Liver (tissue), 9 donors: ENCODE results near the gene CSTA. TPM values are rescaled to one million over a fixed set of nuclear protein-coding genes. Genes with fewer than 3 reads are reported as not detected.

Source experiments
- DNase-seq: peaks from one replicate; pipeline ENCODE4 v3.0.0-alpha.2; 2017; ENCODE audit warnings: low spot score
- H3K27ac ChIP-seq, 2 donors: one replicate each; pipeline ENCODE4 v1.7.0; 2013; ENCODE audit warnings: inconsistent platforms in 2 of 2, low read length in 2 of 2, control low read depth in 1 of 2, low read depth in 1 of 2, mild to moderate bottlenecking in 1 of 2
- H3K27me3 ChIP-seq, 4 donors: one replicate each; pipeline versions ENCODE4 v1.6.1 to v1.7.0; 2013; ENCODE audit warnings: low read length in 3 of 4, inconsistent platforms in 1 of 4, mild to moderate bottlenecking in 1 of 4, moderate library complexity in 1 of 4; ENCODE audit not compliant: control insufficient read depth in 4 of 4, insufficient read depth in 4 of 4
- H3K36me3 ChIP-seq, 4 donors: one replicate each; pipeline versions ENCODE4 v1.6.1 to v1.7.0; 2013; ENCODE audit warnings: low read length in 3 of 4, mild to moderate bottlenecking in 3 of 4, low read depth in 1 of 4, moderate library complexity in 1 of 4; ENCODE audit not compliant: control insufficient read depth in 4 of 4, insufficient read depth in 3 of 4
- H3K4me1 ChIP-seq, 4 donors: one replicate each; pipeline versions ENCODE4 v1.6.1 to v1.7.0; 2013; ENCODE audit warnings: low read length in 3 of 4, mild to moderate bottlenecking in 3 of 4, moderate library complexity in 1 of 4; ENCODE audit not compliant: control insufficient read depth in 4 of 4, insufficient read depth in 4 of 4
- H3K4me3 ChIP-seq, 3 donors: one replicate each; pipeline versions ENCODE4 v1.6.1 to v1.7.0; 2013; ENCODE audit warnings: low read length in 3 of 3, control low read depth in 1 of 3, low read depth in 1 of 3, mild to moderate bottlenecking in 1 of 3
- H3K9ac ChIP-seq, 2 donors: one replicate each; pipeline ENCODE4 v1.7.0; 2013; ENCODE audit warnings: low read length in 2 of 2, mild to moderate bottlenecking in 2 of 2, moderate library complexity in 2 of 2, control low read depth in 1 of 2, low read depth in 1 of 2
- H3K9me3 ChIP-seq, 4 donors: one replicate each; pipeline versions ENCODE4 v1.6.1 to v1.7.0; 2013; ENCODE audit warnings: low read length in 3 of 4; ENCODE audit not compliant: control insufficient read depth in 4 of 4
- EGR1 ChIP-seq, 2 donors: IDR thresholded peaks; 2 replicates each; pipeline ENCODE4 v1.6.1; 2016 to 2018; ENCODE audit warnings: antibody characterized with exemption in 2 of 2, low read depth in 2 of 2
- FOXA1 ChIP-seq: IDR thresholded peaks from 2 replicates; pipeline ENCODE4 v1.6.1; 2016; ENCODE audit warnings: antibody characterized with exemption
- FOXA2 ChIP-seq: IDR thresholded peaks from 2 replicates; pipeline ENCODE4 v1.6.1; 2016; ENCODE audit warnings: antibody characterized with exemption
- GABPA ChIP-seq, 2 donors: IDR thresholded peaks in 1 of 2; conservative IDR thresholded peaks in 1 of 2; 2 replicates each; pipeline ENCODE4 v1.6.1; 2016; ENCODE audit warnings: antibody characterized with exemption in 2 of 2, mild to moderate bottlenecking in 1 of 2, moderate library complexity in 1 of 2
- HNF4A ChIP-seq, 2 donors: conservative IDR thresholded peaks; 2 replicates each; pipeline ENCODE4 v1.6.1; 2016; ENCODE audit warnings: antibody characterized with exemption in 2 of 2, mild to moderate bottlenecking in 2 of 2
- HNF4G ChIP-seq: IDR thresholded peaks from 2 replicates; pipeline ENCODE4 v1.6.1; 2016; ENCODE audit warnings: antibody characterized with exemption
- JUND ChIP-seq, 2 donors: IDR thresholded peaks; 2 replicates each; pipeline ENCODE4 v1.6.1; 2016; ENCODE audit warnings: antibody characterized with exemption in 2 of 2
- MAX ChIP-seq: IDR thresholded peaks from 2 replicates; pipeline ENCODE4 v1.6.1; 2016; ENCODE audit warnings: antibody characterized with exemption
- NR2F2 ChIP-seq: IDR thresholded peaks from 2 replicates; pipeline ENCODE4 v1.6.1; 2016; ENCODE audit warnings: antibody characterized with exemption
- RAD21 ChIP-seq, 2 donors: IDR thresholded peaks; 2 replicates each; pipeline ENCODE4 v1.6.1; 2016; ENCODE audit warnings: antibody characterized with exemption in 2 of 2, mild to moderate bottlenecking in 2 of 2
- REST ChIP-seq: IDR thresholded peaks from 2 replicates; pipeline ENCODE4 v1.6.1; 2016; ENCODE audit warnings: antibody characterized with exemption, mild to moderate bottlenecking
- RXRA ChIP-seq, 2 donors: IDR thresholded peaks; 2 replicates each; pipeline ENCODE4 v1.6.1; 2017 to 2018; ENCODE audit warnings: antibody characterized with exemption in 2 of 2, mild to moderate bottlenecking in 1 of 2
- SP1 ChIP-seq: IDR thresholded peaks from 2 replicates; pipeline ENCODE4 v1.6.1; 2018; ENCODE audit warnings: antibody characterized with exemption, mild to moderate bottlenecking
- TAF1 ChIP-seq: conservative IDR thresholded peaks from 2 replicates; pipeline ENCODE4 v1.6.1; 2016; ENCODE audit warnings: antibody characterized with exemption, mild to moderate bottlenecking
- YY1 ChIP-seq: IDR thresholded peaks from 2 replicates; pipeline ENCODE4 v1.6.1; 2016; ENCODE audit warnings: antibody characterized with exemption, mild to moderate bottlenecking
- WGBS: extraction: QIAGEN DNeasy Blood & Tissue Kit; methylation state at CpG from one replicate; pipeline ENCODE4 v1.1.7; 2013; 5-methylcytosine and 5-hydroxymethylcytosine counted together
- polyA plus RNA-seq, 2 donors: library from polyadenylated mRNA; stranded (reverse) in 1 of 2; unstranded in 1 of 2; fragments of 200-250 nt in 1 of 2; fragments of >200 nt in 1 of 2; fragmentation: Nextera tagmentation in 1 of 2; extraction: Ambion mirVana in 1 of 2; gene quantifications; one replicate each; pipeline versions ENCODE4 v1.2.1 to v1.2.3, GENCODE V29; 2013 to 2015
- total RNA-seq, 2 donors: library from RNA; depleted of rRNA; stranded (reverse); fragments of >200 nt; gene quantifications; one replicate each; pipeline ENCODE4 v1.2.3, GENCODE V29; 2014
- TF ChIP-seq, protein P1 (sequence below): fragments of 150-350 bp; IDR thresholded peaks from 2 replicates; pipeline ENCODE4 v1.5.1; 2017; ENCODE audit warnings: improper control_type of control experiment, low read depth, low read length; ENCODE audit not compliant: missing input control
- TF ChIP-seq, protein P2 (sequence below): IDR thresholded peaks from 2 replicates; pipeline ENCODE4 v1.6.1; 2016; ENCODE audit warnings: antibody characterized with exemption
- TF ChIP-seq, protein P3 (sequence below): IDR thresholded peaks from 2 replicates; pipeline ENCODE4 v1.6.1; 2016; ENCODE audit warnings: antibody characterized with exemption
- donor health status: healthy.
- donor health status: healthy.
- donor health status: healthy.
- donor health status: healthy.
- donor health status: healthy.

CSTA gene
- total and polyA plus RNA-seq, 4 donors = 1.5 to 6.6 (median 4.0) TPM

DNA sequence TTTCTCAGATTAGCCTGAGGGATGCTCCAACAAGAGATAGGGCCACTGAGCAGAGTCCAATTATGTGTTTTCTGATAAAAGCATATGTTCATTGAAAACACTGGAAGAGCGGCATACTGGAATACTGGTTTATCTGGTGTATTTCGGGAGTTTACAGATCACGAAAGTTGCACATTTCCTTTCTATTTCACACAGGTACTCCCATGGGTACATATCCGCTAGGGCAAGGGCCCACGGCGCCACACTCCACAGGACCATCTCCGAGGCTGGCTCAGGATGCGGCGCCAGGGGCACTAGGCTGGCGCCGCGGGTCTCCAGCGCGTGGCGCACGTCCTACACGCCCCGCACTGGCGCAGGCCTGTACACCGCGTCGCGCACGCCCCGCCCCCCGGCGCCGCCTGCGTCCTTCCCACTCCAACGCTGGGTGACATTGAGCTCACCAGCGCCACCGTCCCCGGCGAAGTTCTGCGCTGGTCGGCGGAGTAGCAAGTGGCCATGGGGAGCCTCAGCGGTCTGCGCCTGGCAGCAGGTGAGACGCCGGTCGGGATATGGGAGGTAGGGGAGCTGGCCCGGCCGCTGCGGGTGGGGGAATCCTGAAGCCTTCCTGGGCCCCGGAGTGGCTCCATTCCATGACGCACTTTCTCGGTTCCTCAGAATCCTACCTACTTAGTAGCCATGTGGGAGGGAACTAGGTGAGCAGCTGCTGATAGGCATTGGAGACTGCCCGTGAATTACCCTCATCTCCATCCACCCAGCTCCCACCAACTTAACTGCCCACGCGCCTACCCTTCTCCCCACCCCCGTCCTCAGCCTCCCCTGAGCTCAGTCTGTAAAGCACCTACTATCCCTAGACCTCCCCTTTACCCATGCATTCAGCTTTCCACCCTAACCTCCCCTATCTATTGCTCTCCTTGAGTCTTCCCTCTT is 59.0 kb downstream of the CSTA start, which contains the start of gene FAM162A:
TSS of gene FAM162A (plus strand) at position 412 of the 927 bp plus-strand sequence. CDS start at position 496, 84 bp downstream.
- H3K9me3 ChIP-seq = no peaks in the 10 kb centered on the region
- H3K27me3 ChIP-seq = no peaks in the 10 kb centered on the region
- H3K4me1 ChIP-seq = peaks cover 5 to 43% (median 28%) of the 10 kb centered on the region in 4 donors
- H3K9ac ChIP-seq = peak within 1 kb of the TSS; percentile 78 to 85
- TF ChIP-seq, protein P1, sequence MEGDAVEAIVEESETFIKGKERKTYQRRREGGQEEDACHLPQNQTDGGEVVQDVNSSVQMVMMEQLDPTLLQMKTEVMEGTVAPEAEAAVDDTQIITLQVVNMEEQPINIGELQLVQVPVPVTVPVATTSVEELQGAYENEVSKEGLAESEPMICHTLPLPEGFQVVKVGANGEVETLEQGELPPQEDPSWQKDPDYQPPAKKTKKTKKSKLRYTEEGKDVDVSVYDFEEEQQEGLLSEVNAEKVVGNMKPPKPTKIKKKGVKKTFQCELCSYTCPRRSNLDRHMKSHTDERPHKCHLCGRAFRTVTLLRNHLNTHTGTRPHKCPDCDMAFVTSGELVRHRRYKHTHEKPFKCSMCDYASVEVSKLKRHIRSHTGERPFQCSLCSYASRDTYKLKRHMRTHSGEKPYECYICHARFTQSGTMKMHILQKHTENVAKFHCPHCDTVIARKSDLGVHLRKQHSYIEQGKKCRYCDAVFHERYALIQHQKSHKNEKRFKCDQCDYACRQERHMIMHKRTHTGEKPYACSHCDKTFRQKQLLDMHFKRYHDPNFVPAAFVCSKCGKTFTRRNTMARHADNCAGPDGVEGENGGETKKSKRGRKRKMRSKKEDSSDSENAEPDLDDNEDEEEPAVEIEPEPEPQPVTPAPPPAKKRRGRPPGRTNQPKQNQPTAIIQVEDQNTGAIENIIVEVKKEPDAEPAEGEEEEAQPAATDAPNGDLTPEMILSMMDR = peak; percentile 31
- TF ChIP-seq EGR1 (IDR thresholded peaks at IDR 0.05; ENCODE audit: low read depth in 2 of 2) = no peak
- TF ChIP-seq MAX = no peak
- peak; percentile 74 for TF ChIP-seq REST
- TF ChIP-seq RAD21 (IDR thresholded peaks at IDR 0.05) = peak; percentile 39 to 71
- TF ChIP-seq NR2F2 = no peak
- no peak for TF ChIP-seq FOXA1
- no peak for TF ChIP-seq HNF4G
- peak; percentile 47 for TF ChIP-seq SP1
- TF ChIP-seq TAF1 = peak; percentile 94
- TF ChIP-seq GABPA (IDR thresholded peaks at IDR 0.05 in 1 of 2, conservative IDR thresholded peaks at IDR 0.05 in 1 of 2) = peak in 1 of 2 donors; percentile 32
- TF ChIP-seq RXRA (IDR thresholded peaks at IDR 0.05) = no peak
- TF ChIP-seq HNF4A (conservative IDR thresholded peaks at IDR 0.05) = no peak
- no peak for TF ChIP-seq JUND (IDR thresholded peaks at IDR 0.05)
- TF ChIP-seq, protein P2, sequence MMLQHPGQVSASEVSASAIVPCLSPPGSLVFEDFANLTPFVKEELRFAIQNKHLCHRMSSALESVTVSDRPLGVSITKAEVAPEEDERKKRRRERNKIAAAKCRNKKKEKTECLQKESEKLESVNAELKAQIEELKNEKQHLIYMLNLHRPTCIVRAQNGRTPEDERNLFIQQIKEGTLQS = no peak
- TF ChIP-seq FOXA2 = no peak
- TF ChIP-seq, protein P3, sequence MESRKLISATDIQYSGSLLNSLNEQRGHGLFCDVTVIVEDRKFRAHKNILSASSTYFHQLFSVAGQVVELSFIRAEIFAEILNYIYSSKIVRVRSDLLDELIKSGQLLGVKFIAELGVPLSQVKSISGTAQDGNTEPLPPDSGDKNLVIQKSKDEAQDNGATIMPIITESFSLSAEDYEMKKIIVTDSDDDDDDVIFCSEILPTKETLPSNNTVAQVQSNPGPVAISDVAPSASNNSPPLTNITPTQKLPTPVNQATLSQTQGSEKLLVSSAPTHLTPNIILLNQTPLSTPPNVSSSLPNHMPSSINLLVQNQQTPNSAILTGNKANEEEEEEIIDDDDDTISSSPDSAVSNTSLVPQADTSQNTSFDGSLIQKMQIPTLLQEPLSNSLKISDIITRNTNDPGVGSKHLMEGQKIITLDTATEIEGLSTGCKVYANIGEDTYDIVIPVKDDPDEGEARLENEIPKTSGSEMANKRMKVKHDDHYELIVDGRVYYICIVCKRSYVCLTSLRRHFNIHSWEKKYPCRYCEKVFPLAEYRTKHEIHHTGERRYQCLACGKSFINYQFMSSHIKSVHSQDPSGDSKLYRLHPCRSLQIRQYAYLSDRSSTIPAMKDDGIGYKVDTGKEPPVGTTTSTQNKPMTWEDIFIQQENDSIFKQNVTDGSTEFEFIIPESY = no peak
- TF ChIP-seq YY1 = peak; percentile 87
- WGBS = under 1% methylated on average over 52 of the region's 52 CpGs
- peak within 1 kb of the TSS; percentile 76 to 93 for H3K27ac ChIP-seq
- DNase-seq = peak; percentile 97
- no peaks in the 10 kb centered on the region for H3K36me3 ChIP-seq
- H3K4me3 ChIP-seq = peak within 1 kb of the TSS; percentile 64 to 98 (median 93)
